K562 (cell line): ENCODE data around the gene NIPSNAP2. TPM values are rescaled to one million over a fixed set of nuclear protein-coding genes. Genes with fewer than 3 reads are reported as not detected.
A peak's percentile ranks its signal among the peaks of the same experiment; 100 is the strongest.

ENCODE experiments used
- DACH1 ChIP-seq: fragments of 450-650 bp; IDR thresholded peaks from 2 replicates; pipeline ENCODE4 v1.6.1; 2018; ENCODE audit not compliant: partially characterized antibody
- DMBX1 ChIP-seq: fragments of 250-450 bp; sonication (Bioruptor Pico); IDR thresholded peaks from 2 replicates; pipeline ENCODE4 v1.8.0; 2022; ENCODE audit warnings: inconsistent platforms, mild to moderate bottlenecking, moderate library complexity, borderline replicate concordance
- DPF2 ChIP-seq: fragments of 450-650 bp; IDR thresholded peaks from 2 replicates; pipeline ENCODE4 v1.6.1; 2016
- ERF ChIP-seq: fragments of 450-650 bp; formaldehyde crosslinking; IDR thresholded peaks from 2 replicates; pipeline ENCODE4 v1.4.0; 2020; ENCODE audit warnings: mild to moderate bottlenecking, mixed read lengths
- ESRRA ChIP-seq: fragments of 450-650 bp; IDR thresholded peaks from 2 replicates; pipeline ENCODE4 v1.6.1; 2014; ENCODE audit warnings: low read depth, mild to moderate bottlenecking, moderate library complexity, borderline replicate concordance
- FOXA3 ChIP-seq, 2 experiments: fragments of 450-650 bp in 1 of 2; sonication (generic) in 1 of 2; formaldehyde crosslinking; IDR thresholded peaks in 1 of 2; conservative IDR thresholded peaks in 1 of 2; 2 replicates each; pipeline versions ENCODE4 v1.4.0 to v1.8.0; 2020 to 2022; ENCODE audit warnings: mild to moderate bottlenecking in 2 of 2, missing genetic modification reagents in 1 of 2
- HDAC1 ChIP-seq, 2 experiments: fragments of 450-650 bp; IDR thresholded peaks; 2 replicates each; pipeline ENCODE4 v1.6.1; 2016 to 2017; ENCODE audit warnings: inconsistent platforms in 1 of 2, mild to moderate bottlenecking in 1 of 2, moderate library complexity in 1 of 2
- LCOR ChIP-seq: sonication (generic); formaldehyde crosslinking; IDR thresholded peaks from 2 replicates; pipeline ENCODE4 v1.8.0; 2022; ENCODE audit warnings: mild to moderate bottlenecking, missing genetic modification reagents
- MED1 ChIP-seq: sonication (generic); formaldehyde crosslinking; IDR thresholded peaks from 2 replicates; pipeline ENCODE4 v1.8.1; 2023; ENCODE audit warnings: missing genetic modification reagents, borderline replicate concordance
- NRF1 ChIP-seq, 2 experiments: fragments of 450-650 bp; IDR thresholded peaks in 1 of 2; conservative IDR thresholded peaks in 1 of 2; 2 replicates each; pipeline ENCODE4 v1.6.1; 2014; ENCODE audit warnings: mild to moderate bottlenecking in 2 of 2
- SETDB1 ChIP-seq: IDR thresholded peaks from one replicate; pipeline ENCODE4 v1.6.1; 2012; ENCODE audit warnings: low read length, control low read depth, inconsistent platforms
- SIRT6 ChIP-seq: IDR thresholded peaks from one replicate; pipeline ENCODE4 v1.6.1; 2012; ENCODE audit warnings: low read depth, mild to moderate bottlenecking, control low read depth, inconsistent platforms, low read length, moderate library complexity
- SP1 ChIP-seq: sonication (generic); formaldehyde crosslinking; IDR thresholded peaks from 2 replicates; pipeline ENCODE4 v1.8.1; 2022; ENCODE audit warnings: mild to moderate bottlenecking, missing genetic modification reagents
- SUPT5H ChIP-seq: fragments of 450-650 bp; IDR thresholded peaks from 2 replicates; pipeline ENCODE4 v1.6.1; 2016
- U2AF1 ChIP-seq: fragments of 200-400 bp; formaldehyde crosslinking; optimal IDR thresholded peaks from 2 replicates; pipeline ENCODE3; 2017; ENCODE audit warnings: mild to moderate bottlenecking, low read depth, low read length, moderate library complexity
- ZBTB7A ChIP-seq: IDR thresholded peaks from 2 replicates; pipeline ENCODE4 v1.6.1; 2011; ENCODE audit warnings: low read depth, mild to moderate bottlenecking, low read length, moderate library complexity, borderline replicate concordance; ENCODE audit not compliant: control insufficient read depth
- polyA plus RNA-seq, 8 experiments: library from polyadenylated mRNA; depleted of rRNA in 4 of 8; stranded (reverse) in 5 of 8; unstranded in 3 of 8; fragments of >200 nt; fragmentation: Nextera tagmentation in 2 of 8; fragmentation: Illumina TruSeq in 1 of 8; extraction: Ambion mirVana in 2 of 8; extraction: Trizol in 1 of 8; gene quantifications; 2 replicates each; pipeline versions ENCODE4 v1.2.1 to v1.2.3, GENCODE V29; 2011 to 2014; ENCODE audit warnings: inconsistent platforms in 1 of 8, missing spikeins in 1 of 8
- total RNA-seq, 7 experiments: library from RNA; depleted of rRNA in 6 of 7; stranded (reverse); fragments of >200 nt in 6 of 7; fragmentation: Illumina TruSeq in 2 of 7; extraction: Trizol in 2 of 7; gene quantifications; 2 replicates each; pipeline versions ENCODE4 v1.2.1 to v1.2.3, GENCODE V29; 2011 to 2021; ENCODE audit warnings: low replicate concordance in 1 of 7
- TF ChIP-seq, protein P1 (sequence below): conservative IDR thresholded peaks from 2 replicates; pipeline ENCODE4 v1.6.1; 2011; ENCODE audit warnings: low read depth, mild to moderate bottlenecking, low read length; ENCODE audit not compliant: control insufficient read depth
- TF ChIP-seq, protein P2 (sequence below): fragments of 250-450 bp; sonication (Bioruptor Pico); IDR thresholded peaks from 2 replicates; pipeline ENCODE4 v1.8.0; 2021; ENCODE audit warnings: mild to moderate bottlenecking, moderate library complexity
- TF ChIP-seq, protein P3 (sequence below): fragments of 250-450 bp; sonication (Bioruptor Pico); IDR thresholded peaks from 2 replicates; pipeline ENCODE4 v1.4.0; 2020; ENCODE audit warnings: borderline replicate concordance
- TF ChIP-seq, protein P4 (sequence below): sonication (generic); formaldehyde crosslinking; IDR thresholded peaks from 2 replicates; pipeline ENCODE4 v1.9.0; 2022; ENCODE audit warnings: mild to moderate bottlenecking, missing genetic modification reagents
- TF ChIP-seq, protein P5 (sequence below): sonication (generic); formaldehyde crosslinking; IDR thresholded peaks from 2 replicates; pipeline ENCODE4 v1.8.1; 2023; ENCODE audit warnings: mild to moderate bottlenecking, missing genetic modification reagents

NIPSNAP2 gene
- total and polyA plus RNA-seq, 9 of the 15 experiments (the other 6 are each of a cell fraction or from before 2014, with no cell fraction given): 24.9 to 107 (median 53.0) TPM

DNA sequence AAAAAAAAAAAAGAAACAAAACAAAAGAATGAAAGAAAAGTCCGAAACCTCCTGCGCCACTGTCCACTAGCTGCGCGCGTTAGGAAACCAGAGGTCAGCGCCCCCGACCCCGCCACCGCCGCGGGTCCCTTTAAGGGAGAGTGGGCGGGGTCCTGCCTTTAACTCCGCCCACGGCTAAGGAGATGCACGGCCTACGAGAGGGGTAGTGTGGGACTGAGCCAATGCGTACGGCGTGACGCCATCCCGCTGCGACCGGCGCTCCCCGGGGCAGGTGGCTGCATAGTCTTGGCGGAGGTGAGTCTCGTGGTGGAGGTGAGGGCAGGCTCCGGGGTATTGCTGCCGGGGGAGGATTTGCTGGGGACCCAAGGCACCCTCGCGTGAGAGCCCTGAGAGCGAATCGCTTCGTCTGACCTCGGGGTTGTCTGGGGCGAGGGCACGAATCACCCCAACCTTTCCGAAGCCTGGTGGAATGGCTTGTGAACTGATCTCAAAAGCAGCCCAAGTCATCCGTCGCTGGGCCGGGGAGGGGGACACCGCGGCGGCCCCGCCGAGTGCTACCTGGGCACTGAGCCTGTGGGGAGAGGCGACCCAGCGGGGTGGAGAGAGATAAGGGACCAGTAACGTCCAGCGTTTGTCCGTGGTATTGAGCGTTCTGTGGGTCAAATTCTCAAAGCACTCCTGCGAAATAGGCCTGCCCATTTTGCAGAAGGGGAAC is 12.6 kb upstream of the NIPSNAP2 start, which contains the start of gene MRPS17 (continued):
- peak; percentile 47; the same call in 1 of the 2 replicates for TF ChIP-seq ZBTB7A
- TF ChIP-seq NRF1 (conservative IDR thresholded peaks at IDR 0.05 in 1 of 2, IDR thresholded peaks at IDR 0.05 in 1 of 2): peak; percentile 56 to 59
- TF ChIP-seq SP1: peak; percentile 81
- TF ChIP-seq FOXA3 (CRISPR knock-in tag; conservative IDR thresholded peaks at IDR 0.05 in 1 of 2, IDR thresholded peaks at IDR 0.05 in 1 of 2): 0 out of 4 replicates have a peak, but pooled peaks of 1 of the 2 experiments have one; percentile 36
- TF ChIP-seq, protein P1, sequence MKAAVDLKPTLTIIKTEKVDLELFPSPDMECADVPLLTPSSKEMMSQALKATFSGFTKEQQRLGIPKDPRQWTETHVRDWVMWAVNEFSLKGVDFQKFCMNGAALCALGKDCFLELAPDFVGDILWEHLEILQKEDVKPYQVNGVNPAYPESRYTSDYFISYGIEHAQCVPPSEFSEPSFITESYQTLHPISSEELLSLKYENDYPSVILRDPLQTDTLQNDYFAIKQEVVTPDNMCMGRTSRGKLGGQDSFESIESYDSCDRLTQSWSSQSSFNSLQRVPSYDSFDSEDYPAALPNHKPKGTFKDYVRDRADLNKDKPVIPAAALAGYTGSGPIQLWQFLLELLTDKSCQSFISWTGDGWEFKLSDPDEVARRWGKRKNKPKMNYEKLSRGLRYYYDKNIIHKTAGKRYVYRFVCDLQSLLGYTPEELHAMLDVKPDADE: peak; percentile 55; the same call in 1 of the 2 replicates
- TF ChIP-seq ESRRA: peak; percentile 65; the same call in 1 of the 2 replicates
- 0 out of 2 replicates have a peak, but pooled peaks have one; percentile 61 for TF ChIP-seq LCOR (CRISPR knock-in tag)
- TF ChIP-seq SUPT5H: peak; percentile 95
- TF ChIP-seq, protein P2, sequence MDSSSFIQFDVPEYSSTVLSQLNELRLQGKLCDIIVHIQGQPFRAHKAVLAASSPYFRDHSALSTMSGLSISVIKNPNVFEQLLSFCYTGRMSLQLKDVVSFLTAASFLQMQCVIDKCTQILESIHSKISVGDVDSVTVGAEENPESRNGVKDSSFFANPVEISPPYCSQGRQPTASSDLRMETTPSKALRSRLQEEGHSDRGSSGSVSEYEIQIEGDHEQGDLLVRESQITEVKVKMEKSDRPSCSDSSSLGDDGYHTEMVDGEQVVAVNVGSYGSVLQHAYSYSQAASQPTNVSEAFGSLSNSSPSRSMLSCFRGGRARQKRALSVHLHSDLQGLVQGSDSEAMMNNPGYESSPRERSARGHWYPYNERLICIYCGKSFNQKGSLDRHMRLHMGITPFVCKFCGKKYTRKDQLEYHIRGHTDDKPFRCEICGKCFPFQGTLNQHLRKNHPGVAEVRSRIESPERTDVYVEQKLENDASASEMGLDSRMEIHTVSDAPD (CRISPR knock-in tag): no peak
- no peak for TF ChIP-seq ERF (CRISPR knock-in tag)
- TF ChIP-seq, protein P3, sequence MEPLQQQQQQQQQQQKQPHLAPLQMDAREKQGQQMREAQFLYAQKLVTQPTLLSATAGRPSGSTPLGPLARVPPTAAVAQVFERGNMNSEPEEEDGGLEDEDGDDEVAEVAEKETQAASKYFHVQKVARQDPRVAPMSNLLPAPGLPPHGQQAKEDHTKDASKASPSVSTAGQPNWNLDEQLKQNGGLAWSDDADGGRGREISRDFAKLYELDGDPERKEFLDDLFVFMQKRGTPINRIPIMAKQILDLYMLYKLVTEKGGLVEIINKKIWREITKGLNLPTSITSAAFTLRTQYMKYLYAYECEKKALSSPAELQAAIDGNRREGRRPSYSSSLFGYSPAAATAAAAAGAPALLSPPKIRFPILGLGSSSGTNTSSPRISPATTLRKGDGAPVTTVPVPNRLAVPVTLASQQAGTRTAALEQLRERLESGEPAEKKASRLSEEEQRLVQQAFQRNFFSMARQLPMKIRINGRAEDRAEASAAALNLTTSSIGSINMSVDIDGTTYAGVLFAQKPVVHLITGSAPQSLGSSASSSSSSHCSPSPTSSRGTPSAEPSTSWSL: no peak
- no peak for TF ChIP-seq DPF2
- TF ChIP-seq SETDB1: peak; percentile 39
- peak; percentile 38 to 97; a peak in 2 of 4 replicates for TF ChIP-seq HDAC1 (IDR thresholded peaks at IDR 0.05)
- TF ChIP-seq, protein P4, sequence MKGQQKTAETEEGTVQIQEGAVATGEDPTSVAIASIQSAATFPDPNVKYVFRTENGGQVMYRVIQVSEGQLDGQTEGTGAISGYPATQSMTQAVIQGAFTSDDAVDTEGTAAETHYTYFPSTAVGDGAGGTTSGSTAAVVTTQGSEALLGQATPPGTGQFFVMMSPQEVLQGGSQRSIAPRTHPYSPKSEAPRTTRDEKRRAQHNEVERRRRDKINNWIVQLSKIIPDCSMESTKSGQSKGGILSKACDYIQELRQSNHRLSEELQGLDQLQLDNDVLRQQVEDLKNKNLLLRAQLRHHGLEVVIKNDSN (CRISPR knock-in tag): peak; percentile 64
- no peak for TF ChIP-seq DMBX1 (CRISPR knock-in tag)
- no peak for TF ChIP-seq U2AF1
- TF ChIP-seq, protein P5, sequence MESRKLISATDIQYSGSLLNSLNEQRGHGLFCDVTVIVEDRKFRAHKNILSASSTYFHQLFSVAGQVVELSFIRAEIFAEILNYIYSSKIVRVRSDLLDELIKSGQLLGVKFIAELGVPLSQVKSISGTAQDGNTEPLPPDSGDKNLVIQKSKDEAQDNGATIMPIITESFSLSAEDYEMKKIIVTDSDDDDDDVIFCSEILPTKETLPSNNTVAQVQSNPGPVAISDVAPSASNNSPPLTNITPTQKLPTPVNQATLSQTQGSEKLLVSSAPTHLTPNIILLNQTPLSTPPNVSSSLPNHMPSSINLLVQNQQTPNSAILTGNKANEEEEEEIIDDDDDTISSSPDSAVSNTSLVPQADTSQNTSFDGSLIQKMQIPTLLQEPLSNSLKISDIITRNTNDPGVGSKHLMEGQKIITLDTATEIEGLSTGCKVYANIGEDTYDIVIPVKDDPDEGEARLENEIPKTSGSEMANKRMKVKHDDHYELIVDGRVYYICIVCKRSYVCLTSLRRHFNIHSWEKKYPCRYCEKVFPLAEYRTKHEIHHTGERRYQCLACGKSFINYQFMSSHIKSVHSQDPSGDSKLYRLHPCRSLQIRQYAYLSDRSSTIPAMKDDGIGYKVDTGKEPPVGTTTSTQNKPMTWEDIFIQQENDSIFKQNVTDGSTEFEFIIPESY (CRISPR knock-in tag): 0 out of 2 replicates have a peak, but pooled peaks have one; percentile 4
- no peak for TF ChIP-seq SIRT6
- TF ChIP-seq DACH1: peak; percentile 41
- no peak for TF ChIP-seq MED1 (CRISPR knock-in tag)
